Esophagus squamous epithelium (tissue), 5 donors: ENCODE data around the gene MCC. TPM values are rescaled to one million over a fixed set of nuclear protein-coding genes. Genes with fewer than 3 reads are reported as not detected.
A peak's percentile ranks its signal among the peaks of the same experiment; 100 is the strongest.

ENCODE experiments used
- DNase-seq: peaks from one replicate; lab custom pipeline; 2025; lab: John Stamatoyannopoulos, UW
- H3K27ac ChIP-seq, 4 donors: fragments of 200-600 bp; sonication (generic); one replicate each; pipeline ENCODE4 v1.5.1; 2016 to 2019; ENCODE audit warnings: mild to moderate bottlenecking in 1 of 4
- H3K27me3 ChIP-seq, 4 donors: fragments of 200-600 bp; sonication (generic); 1 replicate in 3 of 4; 2 replicates in 1 of 4; pipeline versions ENCODE4 v1.5.1 to v1.6.0; 2017 to 2021; ENCODE audit warnings: antibody characterized with exemption in 1 of 4
- H3K36me3 ChIP-seq, 3 donors: fragments of 200-600 bp; sonication (generic); one replicate each; pipeline ENCODE4 v1.5.1; 2016 to 2019
- H3K4me1 ChIP-seq, 3 donors: fragments of 200-600 bp; sonication (generic); one replicate each; pipeline ENCODE4 v1.5.1; 2017 to 2019
- H3K4me3 ChIP-seq, 4 donors: fragments of 200-600 bp; sonication (generic); 1 replicate in 3 of 4; 2 replicates in 1 of 4; pipeline ENCODE4 v1.5.1; 2016 to 2019; ENCODE audit warnings: mild to moderate bottlenecking in 2 of 4, moderate library complexity in 1 of 4
- H3K9me3 ChIP-seq, 3 donors: fragments of 200-600 bp; sonication (generic); one replicate each; pipeline ENCODE4 v1.5.1; 2016 to 2019
- POLR2A ChIP-seq, 4 donors: fragments of 450-650 bp; IDR thresholded peaks; one replicate each; pipeline ENCODE4 v1.6.1; 2017; ENCODE audit warnings: antibody characterized with exemption in 4 of 4, mild to moderate bottlenecking in 4 of 4, moderate library complexity in 3 of 4
- WGBS, 2 donors: methylation state at CpG; one replicate each; pipeline ENCODE4 v1.1.5; 2018; 5-methylcytosine and 5-hydroxymethylcytosine counted together
- intact Hi-C: fragments of 100-400 bp; cut with DNase I; formaldehyde crosslinking; loops from one replicate; pipeline ENCODE4 v1.15.0; 2022
- total RNA-seq, 4 donors: library from RNA; depleted of rRNA; stranded (reverse); fragments of >200 nt; gene quantifications; one replicate each; pipeline ENCODE4 v1.1.0, GENCODE V29; 2016
- TF ChIP-seq, protein P1 (sequence below), 6 experiments: fragments of 450-650 bp in 4 of 6; fragments of 200-600 bp in 2 of 6; sonication (generic) in 2 of 6; IDR thresholded peaks; one replicate each; pipeline ENCODE4 v1.5.1; 2016 to 2019; ENCODE audit warnings: antibody characterized with exemption in 6 of 6, mild to moderate bottlenecking in 4 of 6, moderate library complexity in 4 of 6
- donor health status: DM: yes; HTN: yes; CAD: no.

MCC gene
- total RNA-seq, result 10 to 100 TPM; 41.6 to 45.4 (median 43.4) TPM

DNA sequence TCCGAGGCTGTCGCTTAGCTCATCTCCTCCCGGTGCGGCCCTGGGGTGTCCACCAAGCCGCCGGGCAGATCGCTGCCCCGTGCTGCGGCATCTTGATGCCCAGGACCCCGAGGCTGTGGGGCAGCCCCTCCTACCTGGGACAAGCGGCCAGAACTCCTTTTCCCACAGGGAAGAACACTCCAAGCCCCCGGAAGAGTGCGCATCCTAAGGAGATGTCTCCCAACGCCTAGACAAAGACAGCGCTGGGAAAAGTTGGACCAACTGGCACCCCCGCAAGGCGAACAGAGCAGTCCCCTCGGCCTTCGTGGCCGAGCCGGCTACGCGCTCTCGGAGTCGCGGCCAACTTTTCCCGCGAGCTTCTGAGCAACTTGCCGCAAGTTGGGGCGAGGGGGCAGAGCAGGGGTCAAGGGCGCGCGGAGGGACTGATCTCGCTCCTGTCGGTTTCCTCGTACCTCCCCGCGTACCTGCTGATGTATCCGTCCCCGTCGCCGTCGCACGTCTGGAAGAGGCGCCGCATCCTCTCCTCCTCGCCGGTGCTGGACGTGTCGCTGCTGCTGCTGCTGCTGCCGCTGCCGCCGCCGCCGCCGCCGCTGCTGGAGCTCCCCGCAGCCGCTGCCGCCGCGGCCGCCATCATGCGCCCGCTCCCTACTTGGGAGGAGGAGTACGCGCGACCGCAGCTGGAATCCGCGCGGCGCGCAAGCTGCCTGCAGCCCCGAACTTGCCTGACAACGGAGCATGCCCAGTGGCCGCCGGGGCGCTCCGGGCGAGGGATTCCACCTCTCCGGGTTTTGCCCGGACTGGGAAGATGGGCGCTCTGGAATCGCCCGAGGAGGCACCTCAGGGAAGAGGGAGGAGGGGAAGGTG is at the start of gene MCC:
Gene MCC, minus strand, starts transcription at position 673 of the 864 bp plus-strand sequence.
- H3K36me3 ChIP-seq, result no peaks in the 10 kb centered on the region
- peaks cover 0 to 43% (median 0%) of the 10 kb centered on the region in 4 donors for H3K27me3 ChIP-seq
- TF ChIP-seq POLR2A (IDR thresholded peaks at IDR 0.05), result peak in 2 of 4 donors; percentile 21 to 59
- TF ChIP-seq, protein P1, sequence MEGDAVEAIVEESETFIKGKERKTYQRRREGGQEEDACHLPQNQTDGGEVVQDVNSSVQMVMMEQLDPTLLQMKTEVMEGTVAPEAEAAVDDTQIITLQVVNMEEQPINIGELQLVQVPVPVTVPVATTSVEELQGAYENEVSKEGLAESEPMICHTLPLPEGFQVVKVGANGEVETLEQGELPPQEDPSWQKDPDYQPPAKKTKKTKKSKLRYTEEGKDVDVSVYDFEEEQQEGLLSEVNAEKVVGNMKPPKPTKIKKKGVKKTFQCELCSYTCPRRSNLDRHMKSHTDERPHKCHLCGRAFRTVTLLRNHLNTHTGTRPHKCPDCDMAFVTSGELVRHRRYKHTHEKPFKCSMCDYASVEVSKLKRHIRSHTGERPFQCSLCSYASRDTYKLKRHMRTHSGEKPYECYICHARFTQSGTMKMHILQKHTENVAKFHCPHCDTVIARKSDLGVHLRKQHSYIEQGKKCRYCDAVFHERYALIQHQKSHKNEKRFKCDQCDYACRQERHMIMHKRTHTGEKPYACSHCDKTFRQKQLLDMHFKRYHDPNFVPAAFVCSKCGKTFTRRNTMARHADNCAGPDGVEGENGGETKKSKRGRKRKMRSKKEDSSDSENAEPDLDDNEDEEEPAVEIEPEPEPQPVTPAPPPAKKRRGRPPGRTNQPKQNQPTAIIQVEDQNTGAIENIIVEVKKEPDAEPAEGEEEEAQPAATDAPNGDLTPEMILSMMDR (IDR thresholded peaks at IDR 0.05), result peak in 1 of 6 experiments; percentile 4
- H3K4me1 ChIP-seq, result peaks cover 12 to 39% (median 19%) of the 10 kb centered on the region in 3 donors
- peak within 1 kb of the TSS; percentile 75 to 83 (median 80) for H3K27ac ChIP-seq
- intact Hi-C loops, result no loop called here
- peaks cover 0 to 10% (median 8%) of the 10 kb centered on the region in 3 donors for H3K9me3 ChIP-seq
- WGBS, 2 donors, result 0 to 1% methylated on average over 18 to 29 of the region's 86 CpGs
- no peak for DNase-seq
- H3K4me3 ChIP-seq, result peak within 1 kb of the TSS; percentile 54 to 78 (median 68)

DNA sequence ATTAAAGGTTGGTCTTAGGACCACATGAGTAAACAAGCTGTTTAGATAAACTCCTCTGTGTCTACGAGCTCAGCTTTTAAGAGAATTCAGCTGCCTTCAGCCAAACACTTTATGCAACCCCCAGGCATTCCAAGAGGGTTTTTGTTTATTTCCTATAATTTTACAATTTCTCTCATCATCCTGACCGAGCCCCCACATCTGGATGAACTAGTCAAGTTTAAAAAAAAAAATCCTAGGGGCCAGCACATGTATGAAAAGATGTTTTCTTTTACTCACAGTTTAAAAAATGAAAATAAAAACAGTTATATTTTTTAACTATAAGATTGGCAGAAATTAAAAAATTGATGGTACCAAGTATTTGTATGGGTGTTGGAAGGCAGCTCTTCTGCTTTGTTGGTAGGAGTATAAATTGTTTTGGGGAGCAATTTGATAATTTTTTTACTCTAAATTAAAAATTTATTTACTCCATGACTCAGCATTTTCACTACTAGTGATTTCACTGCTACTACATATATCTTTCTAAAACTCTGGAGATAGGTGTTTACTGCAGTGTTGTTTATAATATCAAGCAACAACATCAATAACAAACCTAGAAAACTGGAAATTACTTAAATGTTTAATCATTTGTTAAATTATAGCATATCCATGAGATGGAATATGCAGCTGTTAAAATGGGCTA is 43.4 kb upstream of the MCC start:
- no peak overlapping the region for H3K27ac ChIP-seq
- H3K4me3 ChIP-seq, result no peak overlapping the region
- no peaks in the 10 kb centered on the region for H3K27me3 ChIP-seq
- TF ChIP-seq, protein P1 (IDR thresholded peaks at IDR 0.05), result no peak
- no peak for TF ChIP-seq POLR2A (IDR thresholded peaks at IDR 0.05)
- peaks cover 0 to 16% (median 9%) of the 10 kb centered on the region in 3 donors for H3K9me3 ChIP-seq
- no peaks in the 10 kb centered on the region for H3K4me1 ChIP-seq
- 89 to 93% methylated on average over 2 of the region's 2 CpGs for WGBS, 2 donors
- intact Hi-C loops, result no loop called here
- no peak for DNase-seq
- peaks cover 0 to 72% (median 8%) of the 10 kb centered on the region in 3 donors for H3K36me3 ChIP-seq

DNA sequence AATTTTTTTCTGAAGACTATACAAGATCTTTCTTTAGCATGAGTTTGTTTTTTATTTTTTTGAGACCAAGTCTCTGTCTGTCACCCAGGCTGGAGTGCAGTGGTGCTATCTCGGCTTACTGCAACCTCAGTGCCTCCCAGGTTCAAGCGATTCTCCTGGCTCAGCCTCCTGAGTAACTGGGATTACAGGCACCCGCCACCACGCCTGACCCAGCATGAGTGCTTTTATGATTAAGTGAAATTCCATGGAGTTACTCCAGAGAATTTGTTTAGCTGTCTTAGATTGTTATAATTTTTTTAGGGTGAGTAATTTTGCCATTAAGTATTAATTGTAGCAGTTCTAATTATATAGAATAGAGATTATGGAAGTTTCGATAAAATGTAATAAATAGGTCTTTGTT is 39.5 kb upstream of the MCC start:
- Histone ChIP-seq H3K9me3 (peaks cover 0 to 16% (median 9%) of the 10 kb centered on the region in 3 donors), H3K4me3 (no peak overlapping the region), H3K27ac (no peak overlapping the region), H3K36me3 (peaks cover 0 to 33% (median 0%) of the 10 kb centered on the region in 3 donors), H3K4me1 (peaks cover 0 to 13% (median 0%) of the 10 kb centered on the region in 3 donors), H3K27me3 (no peaks in the 10 kb centered on the region)
- DNase-seq, result no peak
- intact Hi-C loops, result no loop called here
- TF ChIP-seq, protein P1 (IDR thresholded peaks at IDR 0.05), result no peak
- TF ChIP-seq POLR2A (IDR thresholded peaks at IDR 0.05), result no peak
- 82 to 86% methylated on average over 5 of the region's 5 CpGs for WGBS, 2 donors

DNA sequence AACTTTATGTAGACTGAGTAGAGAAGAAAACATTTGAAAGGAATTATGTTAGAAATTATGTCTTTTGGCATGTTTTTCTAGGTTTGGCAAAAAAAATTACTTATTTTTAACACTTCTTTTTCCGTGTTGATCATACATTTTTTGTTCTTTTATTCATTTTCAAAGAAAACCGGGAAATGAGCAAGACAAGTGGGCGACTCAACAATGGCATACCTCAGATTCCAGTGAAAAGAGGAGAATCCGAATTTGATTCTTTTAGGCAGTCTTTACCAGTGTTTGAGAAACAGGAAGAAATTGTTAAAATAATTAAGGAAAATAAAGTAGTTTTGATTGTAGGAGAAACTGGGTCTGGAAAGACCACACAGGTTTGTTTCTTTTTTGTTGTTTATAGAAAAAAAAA is 38.2 kb upstream of the MCC start:
- intact Hi-C loops, result no loop called here
- no peak for TF ChIP-seq POLR2A (IDR thresholded peaks at IDR 0.05)
- TF ChIP-seq, protein P1 (IDR thresholded peaks at IDR 0.05), result no peak
- Histone ChIP-seq H3K4me3 (no peak overlapping the region), H3K4me1 (peaks cover 0 to 13% (median 0%) of the 10 kb centered on the region in 3 donors), H3K36me3 (peaks cover 0 to 29% (median 0%) of the 10 kb centered on the region in 3 donors), H3K9me3 (peaks cover 0 to 10% (median 3%) of the 10 kb centered on the region in 3 donors), H3K27ac (no peak overlapping the region), H3K27me3 (no peaks in the 10 kb centered on the region)
- DNase-seq, result no peak
- 84 to 89% methylated on average over 4 of the region's 4 CpGs for WGBS, 2 donors
